Peyer's patch (tissue), 4 donors: ENCODE measurements around the gene UTP4.

ENCODE experiments used
- CTCF ChIP-seq, 6 experiments: fragments of 450-650 bp in 4 of 6; fragments of 200-600 bp in 2 of 6; sonication (generic) in 1 of 6; IDR thresholded peaks; one replicate each; pipeline ENCODE4 v1.5.1; 2017 to 2019; ENCODE audit warnings: antibody characterized with exemption in 6 of 6, mild to moderate bottlenecking in 3 of 6, moderate library complexity in 1 of 6
- POLR2A ChIP-seq, 2 donors: fragments of 450-650 bp; IDR thresholded peaks; one replicate each; pipeline ENCODE4 v1.5.1; 2017; ENCODE audit warnings: antibody characterized with exemption in 2 of 2, mild to moderate bottlenecking in 2 of 2, moderate library complexity in 2 of 2

DNA sequence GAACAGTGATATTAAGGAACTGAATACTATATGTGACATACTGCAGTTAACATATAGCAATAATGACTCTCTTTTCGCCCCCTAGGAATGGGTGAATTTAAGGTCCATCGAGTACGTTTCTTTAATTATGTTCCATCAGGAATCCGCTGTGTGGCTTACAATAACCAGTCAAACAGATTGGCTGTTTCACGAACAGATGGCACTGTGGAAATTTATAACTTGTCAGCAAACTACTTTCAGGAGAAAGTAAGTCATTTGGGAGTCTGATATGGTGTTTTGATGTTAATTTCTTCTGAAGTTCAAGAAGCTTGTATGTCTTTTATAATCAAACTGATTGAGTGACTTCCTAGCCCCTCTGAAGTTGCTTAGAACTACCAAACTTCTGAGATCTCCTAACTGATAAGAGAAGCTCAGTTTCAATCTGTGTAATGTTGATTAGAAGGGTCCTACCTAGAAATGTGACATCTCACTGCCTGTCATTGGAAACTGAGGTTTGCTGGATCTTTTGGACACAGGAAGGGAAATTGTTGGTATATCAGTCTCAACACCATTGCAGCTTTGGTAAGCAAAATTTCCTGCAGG lies 1.0 kb downstream of the UTP4 start:
- TF ChIP-seq CTCF (IDR thresholded peaks at IDR 0.05) (no peak), POLR2A (IDR thresholded peaks at IDR 0.05) (no peak)
